Vagina (tissue), 2 donors: ENCODE data around the gene AP4S1. TPM values are rescaled to one million over a fixed set of nuclear protein-coding genes. Genes with fewer than 3 reads are reported as not detected.

Source experiments
- DNase-seq, 2 donors: peaks; one replicate each; pipeline ENCODE4 v3.0.0-alpha.2; 2017; ENCODE audit errors: extremely low spot score in 2 of 2
- H3K27ac ChIP-seq: fragments of 200-600 bp; sonication (generic); one replicate; pipeline ENCODE4 v1.5.1; 2019
- H3K27me3 ChIP-seq: fragments of 200-600 bp; sonication (generic); one replicate; pipeline ENCODE4 v1.5.1; 2019
- H3K36me3 ChIP-seq, 2 donors: fragments of 200-600 bp; sonication (generic); one replicate each; pipeline ENCODE4 v1.5.1; 2017 to 2019
- H3K4me1 ChIP-seq: fragments of 200-600 bp; sonication (generic); one replicate; pipeline ENCODE4 v1.5.1; 2019
- H3K4me3 ChIP-seq, 2 donors: fragments of 200-600 bp; sonication (generic); 1 replicate in 1 of 2; 2 replicates in 1 of 2; pipeline ENCODE4 v1.5.1; 2016 to 2019
- H3K9me3 ChIP-seq: fragments of 200-600 bp; sonication (generic); one replicate; pipeline ENCODE4 v1.5.1; 2019
- CTCF ChIP-seq, 3 experiments: fragments of 450-650 bp in 2 of 3; fragments of 200-600 bp in 1 of 3; sonication (generic) in 1 of 3; IDR thresholded peaks; one replicate each; pipeline ENCODE4 v1.5.1; 2017 to 2019; ENCODE audit warnings: antibody characterized with exemption in 3 of 3, mild to moderate bottlenecking in 2 of 3, moderate library complexity in 2 of 3
- POLR2A ChIP-seq, 2 donors: fragments of 450-650 bp; IDR thresholded peaks; one replicate each; pipeline ENCODE4 v1.6.1; 2017; ENCODE audit warnings: antibody characterized with exemption in 2 of 2, mild to moderate bottlenecking in 2 of 2, moderate library complexity in 2 of 2
- POLR2AphosphoS5 ChIP-seq, 2 donors: sonication (generic); formaldehyde crosslinking; IDR thresholded peaks; one replicate each; pipeline ENCODE4 v1.9.0; 2017; ENCODE audit warnings: antibody characterized with exemption in 2 of 2, mild to moderate bottlenecking in 2 of 2, low read depth in 1 of 2; ENCODE audit not compliant: insufficient read depth in 1 of 2
- intact Hi-C: fragments of 100-400 bp; cut with DNase I; formaldehyde crosslinking; loops from one replicate; pipeline ENCODE4 v1.15.1; 2023
- total RNA-seq: library from RNA; depleted of rRNA; stranded (reverse); fragments of >200 nt; gene quantifications from one replicate; pipeline ENCODE4 v1.2.3, GENCODE V29; 2016

AP4S1 gene
- total RNA-seq, 1 donor from 2014 or later, result 3.4 TPM

GRCh38 chr14:31122098-31122611 lies 96.7 kb downstream of the AP4S1 start:
- H3K4me1 ChIP-seq, result no peaks in the 10 kb centered on the region
- intact Hi-C loops, result no loop called here
- no peaks in the 10 kb centered on the region for H3K27me3 ChIP-seq
- H3K9me3 ChIP-seq, result no peaks in the 10 kb centered on the region
- TF ChIP-seq POLR2A (IDR thresholded peaks at IDR 0.05), result no peak
- TF ChIP-seq CTCF (IDR thresholded peaks at IDR 0.05), result no peak
- no peak for TF ChIP-seq POLR2AphosphoS5 (IDR thresholded peaks at IDR 0.05; ENCODE audit: insufficient read depth in 1 of 2, low read depth in 1 of 2)
- DNase-seq, result no peak
- H3K4me3 ChIP-seq, result no peak overlapping the region
- H3K36me3 ChIP-seq, result peaks cover 0 to 74% of the 10 kb centered on the region in 2 donors
- no peak overlapping the region for H3K27ac ChIP-seq

GRCh38 chr14:31122921-31123320 lies 97.5 kb downstream of the AP4S1 start:
- H3K27me3 ChIP-seq, result no peaks in the 10 kb centered on the region
- peaks cover 0 to 74% of the 10 kb centered on the region in 2 donors for H3K36me3 ChIP-seq
- H3K4me1 ChIP-seq, result no peaks in the 10 kb centered on the region
- H3K4me3 ChIP-seq, result no peak overlapping the region
- TF ChIP-seq POLR2A (IDR thresholded peaks at IDR 0.05) (no peak), CTCF (IDR thresholded peaks at IDR 0.05) (no peak), POLR2AphosphoS5 (IDR thresholded peaks at IDR 0.05; ENCODE audit: insufficient read depth in 1 of 2, low read depth in 1 of 2) (no peak)
- intact Hi-C loops, result no loop called here
- H3K27ac ChIP-seq, result no peak overlapping the region
- no peak for DNase-seq
- H3K9me3 ChIP-seq, result no peaks in the 10 kb centered on the region

GRCh38 chr14:31124197-31124596 lies 98.7 kb downstream of the AP4S1 start:
- Histone ChIP-seq H3K9me3 (no peaks in the 10 kb centered on the region), H3K4me3 (no peak overlapping the region), H3K36me3 (peaks cover 0 to 74% of the 10 kb centered on the region in 2 donors), H3K27ac (no peak overlapping the region), H3K27me3 (no peaks in the 10 kb centered on the region), H3K4me1 (no peaks in the 10 kb centered on the region)
- intact Hi-C loops, result no loop called here
- TF ChIP-seq CTCF (IDR thresholded peaks at IDR 0.05), result no peak
- no peak for TF ChIP-seq POLR2A (IDR thresholded peaks at IDR 0.05)
- TF ChIP-seq POLR2AphosphoS5 (IDR thresholded peaks at IDR 0.05; ENCODE audit: insufficient read depth in 1 of 2, low read depth in 1 of 2), result no peak
- DNase-seq, result no peak

- H3K27me3 ChIP-seq, result no peaks in the 10 kb centered on the region
- no peaks in the 10 kb centered on the region for H3K4me1 ChIP-seq
- H3K36me3 ChIP-seq, result peaks cover 0 to 65% of the 10 kb centered on the region in 2 donors
- intact Hi-C loops, result no loop called here
- H3K9me3 ChIP-seq, result no peaks in the 10 kb centered on the region
- no peak overlapping the region for H3K27ac ChIP-seq
- DNase-seq, result no peak
- TF ChIP-seq POLR2A (IDR thresholded peaks at IDR 0.05) (no peak), POLR2AphosphoS5 (IDR thresholded peaks at IDR 0.05; ENCODE audit: insufficient read depth in 1 of 2, low read depth in 1 of 2) (no peak)
- no peak overlapping the region for H3K4me3 ChIP-seq
Measured at GRCh38 chr14:31125231-31125630, 99.8 kb downstream of the AP4S1 start.

GRCh38 chr14:31126680-31127079 lies 101.2 kb downstream of the AP4S1 start:
- Histone ChIP-seq H3K9me3 (no peaks in the 10 kb centered on the region), H3K27ac (no peak overlapping the region), H3K27me3 (no peaks in the 10 kb centered on the region), H3K4me3 (no peak overlapping the region), H3K36me3 (peaks cover 0 to 50% of the 10 kb centered on the region in 2 donors), H3K4me1 (no peaks in the 10 kb centered on the region)
- no peak for DNase-seq
- TF ChIP-seq CTCF (IDR thresholded peaks at IDR 0.05) (no peak), POLR2AphosphoS5 (IDR thresholded peaks at IDR 0.05; ENCODE audit: insufficient read depth in 1 of 2, low read depth in 1 of 2) (no peak), POLR2A (IDR thresholded peaks at IDR 0.05) (no peak)
- intact Hi-C loops, result no loop called here
